ENCODE data around the gene UBE2QL1.

DNA sequence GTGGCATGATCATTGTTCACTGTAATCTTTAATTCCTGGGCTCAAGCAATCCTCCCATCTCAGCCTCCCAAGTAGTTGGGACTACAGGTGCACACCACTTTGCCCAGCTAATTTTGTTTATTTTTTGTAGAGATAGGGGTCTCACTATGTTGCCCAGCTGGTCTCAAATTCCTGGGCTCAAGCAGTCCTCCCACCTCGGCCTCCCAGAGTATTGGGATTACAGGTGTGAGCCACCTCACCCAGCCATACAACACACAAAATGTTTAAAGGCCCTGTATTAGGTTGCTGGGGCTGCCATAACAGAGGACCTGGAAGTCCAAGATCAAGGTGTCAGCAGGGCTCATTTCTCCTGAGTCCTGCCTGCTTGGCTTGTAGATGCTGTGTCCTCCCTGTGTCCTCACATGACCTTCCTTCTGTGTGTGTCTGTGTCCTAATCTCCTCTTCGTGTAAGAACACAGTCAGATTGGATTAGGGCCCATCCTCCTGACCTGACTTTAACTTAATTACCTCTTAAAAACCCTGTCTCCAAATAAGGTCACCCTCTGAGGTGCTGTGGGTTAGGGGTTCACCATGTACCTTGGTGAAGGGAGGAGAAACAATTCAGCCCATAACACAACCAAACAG is 5.4 kb downstream of the UBE2QL1 start:
- TF ChIP-seq, protein P1, sequence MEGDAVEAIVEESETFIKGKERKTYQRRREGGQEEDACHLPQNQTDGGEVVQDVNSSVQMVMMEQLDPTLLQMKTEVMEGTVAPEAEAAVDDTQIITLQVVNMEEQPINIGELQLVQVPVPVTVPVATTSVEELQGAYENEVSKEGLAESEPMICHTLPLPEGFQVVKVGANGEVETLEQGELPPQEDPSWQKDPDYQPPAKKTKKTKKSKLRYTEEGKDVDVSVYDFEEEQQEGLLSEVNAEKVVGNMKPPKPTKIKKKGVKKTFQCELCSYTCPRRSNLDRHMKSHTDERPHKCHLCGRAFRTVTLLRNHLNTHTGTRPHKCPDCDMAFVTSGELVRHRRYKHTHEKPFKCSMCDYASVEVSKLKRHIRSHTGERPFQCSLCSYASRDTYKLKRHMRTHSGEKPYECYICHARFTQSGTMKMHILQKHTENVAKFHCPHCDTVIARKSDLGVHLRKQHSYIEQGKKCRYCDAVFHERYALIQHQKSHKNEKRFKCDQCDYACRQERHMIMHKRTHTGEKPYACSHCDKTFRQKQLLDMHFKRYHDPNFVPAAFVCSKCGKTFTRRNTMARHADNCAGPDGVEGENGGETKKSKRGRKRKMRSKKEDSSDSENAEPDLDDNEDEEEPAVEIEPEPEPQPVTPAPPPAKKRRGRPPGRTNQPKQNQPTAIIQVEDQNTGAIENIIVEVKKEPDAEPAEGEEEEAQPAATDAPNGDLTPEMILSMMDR (IDR thresholded peaks at IDR 0.05), result no peak
- no peak for TF ChIP-seq POLR2AphosphoS5 (IDR thresholded peaks at IDR 0.05)
